Activated naive CD4-positive, alpha-beta T cell treated with Interleukin-2 at 50 U/mL for 16 hours (primary cell): ENCODE measurements around the gene HMGCS2.

ENCODE experiments used
- DNase-seq: peaks from one replicate; pipeline ENCODE4 v3.0.0-alpha.2; 2020

The HMGCS2 gene

DNA sequence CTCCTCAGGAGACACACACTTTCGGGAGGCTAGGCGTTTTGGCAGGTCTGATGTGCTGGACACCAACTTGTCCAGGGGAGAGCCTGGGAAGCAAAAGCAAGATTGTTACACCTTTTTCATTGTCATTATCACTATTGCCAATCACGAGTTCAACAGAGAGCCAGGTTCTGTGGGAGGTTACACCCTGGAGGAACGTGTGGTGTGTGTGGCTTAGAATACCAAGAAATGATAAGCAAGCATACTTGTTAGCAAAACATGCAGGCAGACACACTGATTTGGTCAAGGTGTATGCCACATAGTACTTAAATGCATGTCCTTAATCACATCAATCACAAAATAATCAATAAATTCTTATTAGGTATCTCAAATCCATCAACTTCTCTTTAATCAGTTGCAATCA is 16.1 kb downstream of the HMGCS2 start:
- no peak for DNase-seq

- DNase-seq: no peak
Observed at GRCh38 chr1:119748040-119748439, 20.7 kb downstream of the HMGCS2 start.

DNA sequence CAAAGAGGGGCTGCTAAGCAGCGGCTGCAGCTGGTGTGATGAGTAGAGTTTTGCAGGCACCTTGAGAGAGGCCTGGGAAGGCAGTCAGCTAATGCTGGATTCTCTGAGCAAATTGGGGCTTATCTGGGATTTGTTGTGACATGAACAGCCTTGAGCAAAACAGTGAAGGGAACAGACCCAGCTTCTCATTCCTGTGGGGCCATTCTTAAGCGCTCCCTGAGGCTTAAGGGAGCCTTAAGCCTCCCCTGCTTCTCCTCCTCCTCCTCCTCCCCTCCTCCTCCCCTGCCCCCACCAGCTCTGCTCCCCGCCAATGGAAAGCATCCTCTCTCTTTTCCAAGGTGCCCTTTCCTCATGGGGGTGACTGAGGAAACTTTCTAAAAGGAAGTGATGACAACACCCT is 21.3 kb downstream of the HMGCS2 start:
- no peak for DNase-seq

DNA sequence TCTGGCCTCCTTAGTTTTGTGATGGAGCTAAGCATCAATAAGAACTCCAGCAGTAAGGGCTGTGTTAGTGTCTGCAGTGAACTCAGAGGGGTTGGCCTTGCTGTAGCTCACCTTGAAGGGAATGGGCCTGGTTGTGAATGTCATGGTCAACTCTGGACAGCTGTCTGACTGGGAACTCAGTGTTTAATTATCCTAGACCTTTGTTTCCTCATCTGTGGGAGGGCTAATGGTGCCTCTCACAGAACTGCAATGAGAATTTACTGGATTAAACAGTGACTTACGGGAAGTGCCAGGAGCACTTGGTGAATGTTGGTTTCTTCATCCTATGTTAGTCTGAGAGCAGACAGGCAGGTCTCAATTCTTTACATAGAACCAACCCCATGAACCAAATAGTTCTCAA is 23.7 kb downstream of the HMGCS2 start:
- DNase-seq: no peak

GRCh38 chr1:119744598-119744942 is 24.1 kb downstream of the HMGCS2 start:
- DNase-seq: no peak

DNA sequence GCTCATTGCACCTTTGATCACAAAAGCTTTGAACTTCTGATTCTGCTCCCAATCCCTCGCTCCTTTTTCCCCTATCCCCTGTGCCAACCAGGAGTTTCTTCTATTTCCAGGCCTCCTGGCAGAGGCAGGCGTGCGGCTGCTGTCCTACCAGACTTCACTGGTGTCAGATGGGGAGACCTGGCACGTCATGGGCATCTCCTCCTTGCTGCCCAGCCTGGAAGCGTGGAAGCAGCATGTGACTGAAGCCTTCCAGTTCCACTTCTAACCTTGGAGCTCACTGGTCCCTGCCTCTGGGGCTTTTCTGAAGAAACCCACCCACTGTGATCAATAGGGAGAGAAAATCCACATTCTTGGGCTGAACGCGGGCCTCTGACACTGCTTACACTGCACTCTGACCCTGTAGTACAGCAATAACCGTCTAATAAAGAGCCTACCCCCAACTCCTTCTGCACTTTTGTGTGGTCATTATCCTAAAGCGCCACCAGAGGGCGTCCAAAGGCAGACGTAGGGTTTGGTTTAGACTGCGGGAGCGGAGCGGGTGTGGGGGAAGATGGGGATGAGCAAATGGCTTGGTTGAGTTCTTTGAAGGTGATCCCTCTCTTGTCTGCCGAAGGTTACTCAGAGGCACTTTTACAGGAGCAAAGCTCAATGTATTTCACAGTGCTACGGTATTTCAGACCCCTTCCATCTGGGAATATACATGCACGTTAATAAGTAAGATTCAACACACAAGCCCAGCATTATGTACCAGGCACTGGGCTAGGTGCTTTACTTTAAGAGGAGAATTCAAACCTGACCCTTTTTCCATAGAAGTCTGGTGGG is 24.7 kb downstream of the HMGCS2 start:
- DNase-seq: peak; percentile 32

GRCh38 chr1:119743308-119743707 is 25.4 kb downstream of the HMGCS2 start:
- no peak for DNase-seq

DNA sequence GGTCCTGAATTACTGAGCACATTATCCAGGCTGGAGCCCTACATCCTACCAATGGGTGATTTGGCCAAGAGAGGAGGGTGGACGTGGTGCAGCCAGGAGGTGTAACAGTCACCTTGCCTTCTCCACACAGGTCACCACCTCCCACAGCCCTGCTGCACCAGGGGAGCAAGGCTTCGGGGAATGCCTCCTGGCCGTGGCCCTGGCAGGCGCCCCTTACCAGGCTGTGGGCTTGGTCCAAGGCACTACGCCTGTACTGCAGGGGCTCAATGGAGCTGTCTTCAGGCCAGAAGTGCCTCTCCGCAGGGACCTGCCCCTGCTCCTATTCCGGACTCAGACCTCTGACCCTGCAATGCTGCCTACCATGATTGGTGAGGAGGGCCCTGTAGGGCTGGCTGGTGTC is 26.0 kb downstream of the HMGCS2 start:
- no peak for DNase-seq

GRCh38 chr1:119742202-119742601 is 26.5 kb downstream of the HMGCS2 start:
- no peak for DNase-seq

DNA sequence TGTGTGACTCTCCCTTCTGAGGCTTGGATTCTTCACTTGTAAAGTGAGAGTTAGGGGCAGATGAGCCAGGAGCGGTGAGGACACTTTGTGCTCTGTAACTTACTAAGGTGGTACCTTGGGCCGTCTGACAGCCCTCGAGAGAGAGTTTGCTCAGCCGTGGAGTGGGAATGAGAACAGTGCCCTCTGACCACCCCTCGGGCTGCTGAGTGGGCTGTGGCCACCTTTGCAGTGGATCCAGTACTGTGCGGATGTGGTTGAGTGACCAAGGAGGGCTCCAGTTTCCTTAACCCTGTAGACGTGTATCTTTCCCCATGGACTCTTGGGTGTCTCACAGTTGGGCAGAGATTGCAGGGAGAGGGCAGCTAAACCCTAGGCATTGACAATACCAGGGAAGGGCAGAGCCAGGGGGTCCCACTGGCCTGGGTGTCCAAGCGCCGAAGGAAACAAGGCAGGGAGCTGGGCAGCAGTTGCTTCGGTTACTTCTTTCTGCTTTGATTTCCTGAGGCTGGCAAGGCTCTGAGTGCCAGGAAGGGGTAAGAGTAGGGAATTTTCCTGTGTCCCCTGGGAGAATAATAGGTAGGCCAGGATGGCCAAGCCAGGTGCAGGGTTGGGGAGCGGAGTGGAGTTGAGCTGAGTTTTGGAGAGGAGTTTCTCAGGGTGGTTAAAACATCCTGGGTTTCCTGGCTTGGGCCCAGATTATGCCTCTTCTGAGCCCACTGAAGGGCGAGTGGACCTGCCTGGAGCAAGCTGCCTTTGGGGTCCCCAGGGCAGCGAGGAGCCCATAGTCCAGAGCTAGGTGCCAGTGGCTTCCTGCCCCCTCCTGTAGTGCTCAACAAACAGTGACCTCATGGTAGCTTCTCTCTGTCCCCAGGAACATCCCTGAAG is 27.6 kb downstream of the HMGCS2 start:
- DNase-seq: no peak

DNA sequence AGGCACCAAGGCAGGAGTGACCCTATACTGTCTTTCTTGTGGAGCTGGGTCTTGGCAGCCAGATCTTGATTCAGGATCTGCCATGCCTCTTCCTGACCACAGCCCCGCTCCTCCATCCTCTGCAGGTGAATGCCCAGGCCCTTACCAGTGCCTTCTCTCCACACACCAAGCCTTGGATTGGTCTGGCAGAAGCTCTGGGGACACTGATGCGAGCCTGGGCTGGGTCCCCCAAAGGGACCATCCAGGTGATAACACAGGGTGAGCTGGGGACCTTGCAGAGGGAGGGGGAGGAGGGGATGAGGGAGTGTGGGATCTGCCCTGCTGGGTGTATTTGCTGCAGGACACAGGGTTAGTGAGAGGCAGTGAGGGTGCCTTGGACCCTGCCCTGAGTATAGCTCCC is 28.4 kb downstream of the HMGCS2 start:
- DNase-seq: no peak

- DNase-seq: no peak
Observed at GRCh38 chr1:119739150-119739549, 29.6 kb downstream of the HMGCS2 start.

DNA sequence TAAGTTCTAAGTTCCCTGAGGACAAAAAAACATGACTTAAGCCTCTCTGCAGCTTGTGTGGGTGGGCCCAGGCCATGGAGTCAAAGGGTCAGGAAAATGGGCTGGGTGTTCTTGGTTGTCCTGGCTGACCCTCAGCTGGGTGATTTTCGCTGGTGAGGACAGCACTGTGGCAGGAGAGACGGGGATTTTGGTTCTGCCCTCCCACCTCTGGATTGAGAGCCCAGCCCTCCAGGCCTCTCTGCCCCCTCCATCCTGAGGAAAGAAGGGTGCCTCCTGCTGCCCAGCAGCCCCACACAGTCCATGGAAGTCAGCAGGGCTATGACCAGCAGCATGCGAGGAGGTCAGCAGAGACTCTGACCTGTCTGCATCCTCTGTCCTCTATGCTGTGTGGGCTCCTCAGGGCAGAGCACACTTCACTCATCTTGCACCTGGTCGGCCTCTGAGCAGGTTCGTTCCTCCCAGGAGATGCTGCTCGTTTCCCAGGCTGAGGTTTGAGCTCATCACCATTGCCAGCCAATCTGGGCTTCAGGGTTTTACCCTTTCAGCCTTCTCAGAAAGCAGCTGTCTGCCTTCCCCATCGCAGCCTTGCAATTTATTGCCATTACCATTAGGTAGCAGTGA is 30.5 kb downstream of the HMGCS2 start:
- DNase-seq: no peak

DNA sequence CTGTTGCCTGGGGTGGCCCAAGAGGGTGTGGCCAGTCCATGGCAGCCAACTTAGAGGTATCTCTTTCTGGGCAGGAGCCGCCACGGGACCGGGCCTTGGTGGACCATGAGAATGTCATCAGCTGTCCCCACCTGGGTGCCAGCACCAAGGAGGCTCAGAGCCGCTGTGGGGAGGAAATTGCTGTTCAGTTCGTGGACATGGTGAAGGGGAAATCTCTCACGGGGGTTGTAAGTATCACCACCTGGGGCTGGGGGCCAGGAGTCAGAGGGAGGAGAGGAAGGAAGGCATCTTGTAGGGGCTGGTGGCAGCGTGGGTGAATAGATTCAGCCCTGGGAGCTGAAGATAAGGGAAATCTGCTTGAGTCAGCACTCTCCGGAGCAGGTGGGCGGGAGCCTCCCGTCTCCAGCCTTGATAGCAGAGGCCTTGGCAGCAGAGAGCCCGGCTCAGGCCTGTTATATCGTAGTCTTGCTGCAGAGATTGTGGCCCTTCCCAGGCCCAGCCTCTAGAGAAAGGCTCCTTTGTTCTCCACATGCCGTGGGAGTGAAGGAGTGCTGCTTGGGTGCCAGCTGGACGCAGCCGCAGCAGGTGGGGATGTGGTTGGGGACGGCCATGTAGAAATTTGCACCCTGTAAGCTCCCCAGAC is 31.5 kb downstream of the HMGCS2 start:
- DNase-seq: no peak

- DNase-seq: no peak
Observed at GRCh38 chr1:119736649-119737039, 32.1 kb downstream of the HMGCS2 start.

GRCh38 chr1:119735217-119735616 is 33.5 kb downstream of the HMGCS2 start:
- no peak for DNase-seq

GRCh38 chr1:119733754-119734153 is 35.0 kb downstream of the HMGCS2 start:
- DNase-seq: no peak

DNA sequence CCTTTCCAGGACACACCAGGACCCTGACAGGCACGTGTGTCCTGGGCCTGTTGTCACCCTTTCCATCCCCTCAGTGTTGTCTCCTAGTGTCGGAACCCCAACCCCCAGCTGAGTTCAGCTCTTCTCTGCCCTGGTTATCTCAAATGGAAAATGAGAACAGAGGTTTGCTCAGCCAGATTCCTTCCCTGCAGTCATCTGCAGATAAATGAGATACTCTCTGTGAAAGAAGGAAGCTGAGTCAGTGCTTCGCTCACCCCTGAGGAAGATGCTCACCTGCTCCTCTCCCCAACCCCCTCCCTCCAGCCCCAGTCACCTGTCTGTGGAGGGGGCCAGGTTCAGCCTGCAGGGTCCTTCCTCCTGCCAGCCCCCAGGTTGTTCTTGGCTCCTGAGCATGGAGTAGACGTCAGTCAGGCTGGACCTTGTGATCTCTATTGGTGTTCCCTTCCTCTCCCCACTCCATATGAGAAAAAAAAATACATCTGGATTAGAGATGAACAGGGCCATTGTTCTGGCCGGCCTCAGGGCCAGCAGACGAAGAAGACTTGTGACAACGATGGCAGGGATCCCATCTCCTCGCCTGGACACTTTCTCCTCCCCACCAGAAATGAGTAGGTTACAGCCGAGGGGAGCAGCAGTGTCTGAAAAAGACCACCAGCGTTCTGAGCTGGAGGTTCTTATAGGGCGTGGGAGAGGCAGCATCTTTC is 36.1 kb downstream of the HMGCS2 start:
- no peak for DNase-seq

GRCh38 chr1:119731741-119732430 is 36.8 kb downstream of the HMGCS2 start:
- no peak for DNase-seq

- no peak for DNase-seq
Observed at GRCh38 chr1:119731060-119731459, 37.6 kb downstream of the HMGCS2 start.

- no peak for DNase-seq
Observed at GRCh38 chr1:119729044-119729443, 39.7 kb downstream of the HMGCS2 start.

DNA sequence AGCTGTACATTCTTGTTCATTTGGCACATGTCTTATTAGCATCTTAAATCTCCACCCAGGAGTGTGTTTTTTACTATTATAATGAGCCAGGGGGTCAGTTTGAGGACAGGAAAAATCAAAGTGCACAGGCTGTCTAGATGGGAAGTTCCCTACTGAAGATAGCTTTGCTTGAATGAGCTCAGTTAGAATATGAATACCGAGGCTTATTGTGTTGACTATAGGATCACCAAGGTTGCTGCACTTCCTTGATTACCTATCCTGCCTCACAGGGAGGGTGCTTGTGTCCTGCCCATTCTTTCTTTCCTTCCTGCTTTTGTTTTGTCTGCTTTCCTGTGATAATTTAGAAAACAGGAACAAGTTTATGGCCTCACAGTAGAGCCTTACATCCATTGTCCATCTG is 40.7 kb downstream of the HMGCS2 start:
- DNase-seq: no peak
